Thoracic aorta (tissue), 2 donors: Measurements from ENCODE around the gene NCR2. TPM values are rescaled to one million over a fixed set of nuclear protein-coding genes. Genes with fewer than 3 reads are reported as not detected.
"Not testable (repeated sequence)": the region's sequence is repeated elsewhere in the genome, so short reads cannot be mapped to it uniquely, and the experiment has no call there.

Experiments
- ATAC-seq: fragments of 150-250 bp; one replicate; pipeline ENCODE4 v1.8.0; 2017; ENCODE audit warnings: low read depth; ENCODE audit not compliant: insufficient number of reproducible peaks, low FRiP score
- DNase-seq: peaks from one replicate; pipeline ENCODE4 v3.0.0-alpha.2; 2020; ENCODE audit warnings: low spot score
- H3K27ac ChIP-seq, 2 donors: fragments of 200-600 bp; sonication (generic); 1 replicate in 1 of 2; 2 replicates in 1 of 2; pipeline ENCODE4 v1.5.1; 2016; ENCODE audit warnings: mild to moderate bottlenecking in 2 of 2, moderate library complexity in 2 of 2
- H3K27me3 ChIP-seq: fragments of 200-600 bp; sonication (generic); replicated peaks from 2 replicates; pipeline ENCODE4 v1.6.0; 2016; ENCODE audit warnings: mild to moderate bottlenecking; ENCODE audit not compliant: insufficient read depth
- H3K36me3 ChIP-seq: fragments of 200-600 bp; sonication (generic); one replicate; pipeline ENCODE4 v1.5.1; 2016
- H3K4me1 ChIP-seq, 2 donors: fragments of 200-600 bp; sonication (generic); 1 replicate in 1 of 2; 2 replicates in 1 of 2; pipeline versions ENCODE4 v1.5.1 to v1.6.0; 2016; ENCODE audit warnings: low read depth in 2 of 2, mild to moderate bottlenecking in 1 of 2; ENCODE audit not compliant: control insufficient read depth in 1 of 2
- H3K4me3 ChIP-seq: fragments of 200-600 bp; sonication (generic); 2 replicates; pipeline ENCODE4 v1.5.1; 2016; ENCODE audit warnings: mild to moderate bottlenecking
- H3K9me3 ChIP-seq: fragments of 200-600 bp; sonication (generic); 2 replicates; pipeline ENCODE4 v1.5.1; 2016
- total RNA-seq, 2 donors: library from RNA; depleted of rRNA; stranded (reverse); fragments of >200 nt; gene quantifications; one replicate each; pipeline versions ENCODE4 v1.1.0 to v1.2.3, GENCODE V29; 2016
- TF ChIP-seq, protein P1 (sequence below): fragments of 200-600 bp; sonication (generic); IDR thresholded peaks from one replicate; pipeline ENCODE4 v1.5.1; 2019; ENCODE audit warnings: antibody characterized with exemption

NCR2 gene
- total RNA-seq, 2 donors from 2014 or later, result not detected

- Histone ChIP-seq H3K27ac (no peak overlapping the region), H3K27me3 (no peaks in the 10 kb centered on the region), H3K36me3 (no peaks in the 10 kb centered on the region), H3K9me3 (no peaks in the 10 kb centered on the region), H3K4me3 (no peak overlapping the region), H3K4me1 (no peaks in the 10 kb centered on the region)
- ATAC-seq (no peak), DNase-seq (no peak)
- TF ChIP-seq, protein P1, sequence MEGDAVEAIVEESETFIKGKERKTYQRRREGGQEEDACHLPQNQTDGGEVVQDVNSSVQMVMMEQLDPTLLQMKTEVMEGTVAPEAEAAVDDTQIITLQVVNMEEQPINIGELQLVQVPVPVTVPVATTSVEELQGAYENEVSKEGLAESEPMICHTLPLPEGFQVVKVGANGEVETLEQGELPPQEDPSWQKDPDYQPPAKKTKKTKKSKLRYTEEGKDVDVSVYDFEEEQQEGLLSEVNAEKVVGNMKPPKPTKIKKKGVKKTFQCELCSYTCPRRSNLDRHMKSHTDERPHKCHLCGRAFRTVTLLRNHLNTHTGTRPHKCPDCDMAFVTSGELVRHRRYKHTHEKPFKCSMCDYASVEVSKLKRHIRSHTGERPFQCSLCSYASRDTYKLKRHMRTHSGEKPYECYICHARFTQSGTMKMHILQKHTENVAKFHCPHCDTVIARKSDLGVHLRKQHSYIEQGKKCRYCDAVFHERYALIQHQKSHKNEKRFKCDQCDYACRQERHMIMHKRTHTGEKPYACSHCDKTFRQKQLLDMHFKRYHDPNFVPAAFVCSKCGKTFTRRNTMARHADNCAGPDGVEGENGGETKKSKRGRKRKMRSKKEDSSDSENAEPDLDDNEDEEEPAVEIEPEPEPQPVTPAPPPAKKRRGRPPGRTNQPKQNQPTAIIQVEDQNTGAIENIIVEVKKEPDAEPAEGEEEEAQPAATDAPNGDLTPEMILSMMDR, result no peak
Observed at GRCh38 chr6:41291717-41292116, 43.7 kb upstream of the NCR2 start.

DNA sequence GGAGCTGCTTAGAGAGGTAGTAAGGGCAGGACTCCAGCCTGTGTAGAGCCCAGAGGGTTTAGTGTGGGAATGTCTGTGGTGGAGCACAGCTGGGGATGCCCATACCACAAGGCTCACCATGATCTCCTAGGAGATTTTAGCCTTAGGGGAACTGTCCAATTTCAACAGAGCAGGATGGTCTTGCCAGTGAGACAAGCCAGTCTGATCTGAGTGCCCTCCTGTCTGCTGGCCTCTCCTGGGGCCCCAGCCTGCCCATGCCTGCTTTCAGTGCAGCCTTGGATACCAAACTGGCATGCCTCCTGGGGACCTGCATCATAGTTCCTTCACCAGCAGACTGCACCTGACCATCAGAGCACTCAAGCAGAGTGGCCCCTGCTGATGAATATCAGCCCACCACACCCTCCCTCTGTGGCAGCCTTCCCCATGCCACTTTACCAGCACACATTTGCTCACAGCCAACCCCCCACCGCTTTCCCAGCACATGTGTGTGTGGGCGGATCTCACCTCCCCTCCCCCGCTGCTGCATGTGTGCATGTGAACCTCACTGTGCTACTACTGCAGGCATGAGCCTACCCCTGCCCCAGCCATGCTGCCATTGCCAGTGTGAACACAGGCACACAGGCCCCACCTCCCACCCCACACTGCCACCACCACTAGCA is 41.1 kb upstream of the NCR2 start:
- ATAC-seq (no peak), DNase-seq (no peak)
- TF ChIP-seq, protein P1, result no peak
- Histone ChIP-seq H3K27me3 (no peaks in the 10 kb centered on the region), H3K4me1 (no peaks in the 10 kb centered on the region), H3K9me3 (no peaks in the 10 kb centered on the region), H3K4me3 (no peak overlapping the region), H3K36me3 (no peaks in the 10 kb centered on the region), H3K27ac (no peak overlapping the region)

GRCh38 chr6:41297248-41297647 is 38.2 kb upstream of the NCR2 start:
- not testable (repeated sequence) for H3K9me3 ChIP-seq, DNase-seq, H3K27ac ChIP-seq, H3K4me3 ChIP-seq, H3K36me3 ChIP-seq, H3K4me1 ChIP-seq, ATAC-seq, H3K27me3 ChIP-seq

GRCh38 chr6:41298785-41299502 is 36.5 kb upstream of the NCR2 start:
- Histone ChIP-seq H3K4me1 (no peaks in the 10 kb centered on the region), H3K36me3 (no peaks in the 10 kb centered on the region), H3K9me3 (no peaks in the 10 kb centered on the region), H3K4me3 (no peak overlapping the region), H3K27ac (no peak overlapping the region), H3K27me3 (no peaks in the 10 kb centered on the region)
- ATAC-seq, result no peak
- TF ChIP-seq, protein P1, result no peak
- DNase-seq, result no peak

GRCh38 chr6:41302638-41303037 is 32.8 kb upstream of the NCR2 start:
- no peaks in the 10 kb centered on the region for H3K27me3 ChIP-seq
- H3K4me1 ChIP-seq, result no peaks in the 10 kb centered on the region
- no peak for ATAC-seq
- TF ChIP-seq, protein P1, result no peak
- H3K27ac ChIP-seq, result no peak overlapping the region
- H3K36me3 ChIP-seq, result no peaks in the 10 kb centered on the region
- DNase-seq, result no peak
- no peaks in the 10 kb centered on the region for H3K9me3 ChIP-seq
- H3K4me3 ChIP-seq, result no peak overlapping the region
